ENCODE measurements around the gene SFSWAP. TPM values are rescaled to one million over a fixed set of nuclear protein-coding genes. Genes with fewer than 3 reads are reported as not detected.

The SFSWAP gene
- total and polyA plus RNA-seq, 3 donors from 2014 or later, result 37.7 to 68.4 (median 62.4) TPM

DNA sequence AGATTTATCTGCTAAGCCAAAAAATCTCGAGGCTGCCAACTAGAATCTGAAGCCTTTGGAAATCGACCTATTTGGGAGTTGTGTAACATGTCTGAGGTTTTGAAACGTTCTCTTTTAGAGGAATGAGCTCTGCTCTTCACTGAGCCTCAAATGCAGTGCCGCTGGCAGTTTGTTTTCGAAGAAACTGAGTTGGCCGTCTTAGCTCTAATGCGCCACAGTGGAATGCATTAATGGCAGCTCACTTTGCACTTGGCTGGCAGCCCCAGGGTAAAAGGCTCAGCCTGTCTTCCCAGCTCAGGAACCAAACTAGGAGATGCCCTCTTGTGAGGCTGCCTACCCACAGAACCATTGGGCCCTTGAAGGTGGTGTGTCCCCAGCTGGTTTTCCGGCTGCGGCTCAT, 53.8 kb downstream of the SFSWAP start:
- TF ChIP-seq POLR2A (IDR thresholded peaks at IDR 0.05), result no peak
- TF ChIP-seq, protein P1, sequence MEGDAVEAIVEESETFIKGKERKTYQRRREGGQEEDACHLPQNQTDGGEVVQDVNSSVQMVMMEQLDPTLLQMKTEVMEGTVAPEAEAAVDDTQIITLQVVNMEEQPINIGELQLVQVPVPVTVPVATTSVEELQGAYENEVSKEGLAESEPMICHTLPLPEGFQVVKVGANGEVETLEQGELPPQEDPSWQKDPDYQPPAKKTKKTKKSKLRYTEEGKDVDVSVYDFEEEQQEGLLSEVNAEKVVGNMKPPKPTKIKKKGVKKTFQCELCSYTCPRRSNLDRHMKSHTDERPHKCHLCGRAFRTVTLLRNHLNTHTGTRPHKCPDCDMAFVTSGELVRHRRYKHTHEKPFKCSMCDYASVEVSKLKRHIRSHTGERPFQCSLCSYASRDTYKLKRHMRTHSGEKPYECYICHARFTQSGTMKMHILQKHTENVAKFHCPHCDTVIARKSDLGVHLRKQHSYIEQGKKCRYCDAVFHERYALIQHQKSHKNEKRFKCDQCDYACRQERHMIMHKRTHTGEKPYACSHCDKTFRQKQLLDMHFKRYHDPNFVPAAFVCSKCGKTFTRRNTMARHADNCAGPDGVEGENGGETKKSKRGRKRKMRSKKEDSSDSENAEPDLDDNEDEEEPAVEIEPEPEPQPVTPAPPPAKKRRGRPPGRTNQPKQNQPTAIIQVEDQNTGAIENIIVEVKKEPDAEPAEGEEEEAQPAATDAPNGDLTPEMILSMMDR (IDR thresholded peaks at IDR 0.05), result no peak
- Histone ChIP-seq H3K4me1 (no peaks in the 10 kb centered on the region), H3K4me3 (no peak overlapping the region), H3K27me3 (no peaks in the 10 kb centered on the region), H3K36me3 (ENCODE audit: low read depth, missing control alignments) (no peaks in the 10 kb centered on the region), H3K27ac (no peak overlapping the region), H3K9me3 (no peaks in the 10 kb centered on the region)
- intact Hi-C loops (cut with DNase I; ENCODE audit: low total_unique reads), result no loop called here
- DNase-seq, result no peak
- 93 to 94% methylated on average over 7 to 9 of the region's 9 CpGs for WGBS, 2 donors

DNA sequence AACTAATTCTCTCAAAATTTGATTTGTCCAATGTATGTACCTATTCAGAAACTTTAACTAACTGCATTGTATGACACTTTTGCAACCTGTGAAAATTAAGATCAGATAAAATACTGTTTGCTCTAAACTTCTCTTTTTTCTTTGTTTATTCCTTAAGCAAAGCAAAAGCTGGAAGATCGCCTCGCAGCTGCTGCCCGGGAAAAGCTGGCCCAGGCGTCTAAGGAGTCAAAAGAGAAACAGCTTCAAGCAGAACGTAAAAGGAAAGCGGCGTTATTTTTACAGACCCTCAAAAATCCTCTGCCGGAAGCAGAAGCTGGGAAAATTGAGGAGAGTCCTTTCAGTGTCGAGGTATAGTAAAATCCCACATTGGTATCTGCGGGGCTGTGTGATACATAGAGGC, 55.1 kb downstream of the SFSWAP start:
- WGBS, 2 donors, result 94 to 97% methylated on average over 10 of the region's 10 CpGs
- no peak for DNase-seq
- no peaks in the 10 kb centered on the region for H3K36me3 ChIP-seq (ENCODE audit: low read depth, missing control alignments)
- H3K4me3 ChIP-seq, result no peak overlapping the region
- no peaks in the 10 kb centered on the region for H3K4me1 ChIP-seq
- H3K9me3 ChIP-seq, result no peaks in the 10 kb centered on the region
- TF ChIP-seq, protein P1 (IDR thresholded peaks at IDR 0.05), result no peak
- TF ChIP-seq POLR2A (IDR thresholded peaks at IDR 0.05), result no peak
- H3K27me3 ChIP-seq, result no peaks in the 10 kb centered on the region
- no peak overlapping the region for H3K27ac ChIP-seq
- intact Hi-C loops (cut with DNase I; ENCODE audit: low total_unique reads), result no loop called here

DNA sequence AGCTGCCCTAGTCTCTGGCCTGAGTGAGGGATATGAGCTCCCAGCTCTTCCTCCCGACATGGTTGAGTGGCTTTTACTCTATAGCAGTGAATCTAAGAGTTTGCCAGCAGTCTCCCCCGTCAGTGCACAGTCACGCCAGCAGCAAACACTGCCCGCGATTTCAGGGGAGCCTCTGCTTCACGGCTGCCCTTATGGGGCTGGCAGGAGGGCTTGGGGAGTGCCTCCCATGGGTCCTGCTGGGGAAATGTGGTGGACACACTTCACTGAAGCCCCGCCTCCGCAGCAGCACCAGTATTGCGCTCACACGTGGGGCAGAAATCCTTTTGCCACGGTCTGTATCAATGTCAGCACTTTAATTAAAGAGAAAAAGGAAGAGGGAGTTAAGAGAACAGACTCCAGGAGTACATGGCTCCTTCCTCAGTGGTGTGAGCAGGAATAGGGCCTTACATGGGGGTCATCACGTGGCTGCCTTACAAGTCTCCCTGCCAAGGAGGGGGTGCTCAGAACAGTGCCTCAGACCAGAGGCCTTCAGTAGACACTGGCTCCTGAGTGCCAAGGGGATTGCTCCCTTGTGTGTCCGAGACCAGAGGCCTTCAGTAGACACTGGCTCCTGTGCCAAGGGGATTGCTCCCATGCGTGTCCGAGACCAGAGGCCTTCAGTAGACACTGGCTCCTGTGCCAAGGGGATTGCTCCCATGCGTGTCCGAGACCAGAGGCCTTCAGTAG, 55.7 kb downstream of the SFSWAP start:
- DNase-seq, result no peak
- Histone ChIP-seq H3K4me1 (no peaks in the 10 kb centered on the region), H3K36me3 (ENCODE audit: low read depth, missing control alignments) (no peaks in the 10 kb centered on the region), H3K9me3 (no peaks in the 10 kb centered on the region), H3K27me3 (no peaks in the 10 kb centered on the region), H3K27ac (no peak overlapping the region), H3K4me3 (no peak overlapping the region)
- no peak for TF ChIP-seq POLR2A (IDR thresholded peaks at IDR 0.05)
- TF ChIP-seq, protein P1 (IDR thresholded peaks at IDR 0.05), result no peak
- intact Hi-C loops (cut with DNase I; ENCODE audit: low total_unique reads), result no loop called here
- 91 to 96% methylated on average over 12 to 13 of the region's 17 CpGs for WGBS, 2 donors

DNA sequence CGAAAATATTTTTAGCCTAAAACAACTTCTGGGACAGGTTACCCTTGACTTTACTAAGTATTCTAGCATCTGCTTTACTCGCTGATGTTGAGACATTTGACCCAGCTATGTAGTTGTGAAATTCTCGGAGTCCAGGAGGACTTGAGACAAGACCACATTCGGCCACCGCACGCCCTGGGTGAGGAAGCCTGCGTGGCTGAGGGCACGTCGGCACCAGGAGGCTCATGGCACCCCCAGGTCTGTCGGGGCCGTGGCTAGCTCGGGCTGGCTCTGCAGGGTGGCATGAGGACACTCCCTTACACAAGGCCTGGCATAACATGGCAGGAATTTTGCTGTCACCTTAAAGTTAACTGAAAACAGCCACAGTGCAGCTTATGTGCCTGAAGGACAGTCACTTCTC, 59.2 kb downstream of the SFSWAP start:
- Histone ChIP-seq H3K4me3 (no peak overlapping the region), H3K27me3 (no peaks in the 10 kb centered on the region), H3K4me1 (no peaks in the 10 kb centered on the region), H3K36me3 (ENCODE audit: low read depth, missing control alignments) (no peaks in the 10 kb centered on the region), H3K9me3 (no peaks in the 10 kb centered on the region), H3K27ac (no peak overlapping the region)
- intact Hi-C loops (cut with DNase I; ENCODE audit: low total_unique reads), result no loop called here
- DNase-seq, result no peak
- 94% methylated on average over 11 to 12 of the region's 12 CpGs for WGBS, 2 donors
- no peak for TF ChIP-seq POLR2A (IDR thresholded peaks at IDR 0.05)
- TF ChIP-seq, protein P1 (IDR thresholded peaks at IDR 0.05), result no peak

- no peaks in the 10 kb centered on the region for H3K36me3 ChIP-seq (ENCODE audit: low read depth, missing control alignments)
- no peak overlapping the region for H3K4me3 ChIP-seq
- intact Hi-C loops (cut with DNase I; ENCODE audit: low total_unique reads), result no loop called here
- DNase-seq, result no peak
- H3K27ac ChIP-seq, result no peak overlapping the region
- no peaks in the 10 kb centered on the region for H3K9me3 ChIP-seq
- 91 to 93% methylated on average over 10 of the region's 10 CpGs for WGBS, 2 donors
- H3K4me1 ChIP-seq, result no peaks in the 10 kb centered on the region
- TF ChIP-seq, protein P1 (IDR thresholded peaks at IDR 0.05), result no peak
- TF ChIP-seq POLR2A (IDR thresholded peaks at IDR 0.05), result no peak
- no peaks in the 10 kb centered on the region for H3K27me3 ChIP-seq
These were observed 61.1 kb downstream of the SFSWAP start for GRCh38 chr12:131771965-131772364.

All from testis (tissue), 3 donors.